ENCODE results near the gene PPP2R1A.

GRCh38 chr19:52217576-52217975, 27.7 kb downstream of the PPP2R1A start:
- TF ChIP-seq GATA3 (IDR thresholded peaks at IDR 0.05; ENCODE audit: low read depth, low read length) = no peak
- no peak for TF ChIP-seq GATA2 (IDR thresholded peaks at IDR 0.05; ENCODE audit: low read depth, low read length)
